ENCODE results near the gene LCN12.

DNA sequence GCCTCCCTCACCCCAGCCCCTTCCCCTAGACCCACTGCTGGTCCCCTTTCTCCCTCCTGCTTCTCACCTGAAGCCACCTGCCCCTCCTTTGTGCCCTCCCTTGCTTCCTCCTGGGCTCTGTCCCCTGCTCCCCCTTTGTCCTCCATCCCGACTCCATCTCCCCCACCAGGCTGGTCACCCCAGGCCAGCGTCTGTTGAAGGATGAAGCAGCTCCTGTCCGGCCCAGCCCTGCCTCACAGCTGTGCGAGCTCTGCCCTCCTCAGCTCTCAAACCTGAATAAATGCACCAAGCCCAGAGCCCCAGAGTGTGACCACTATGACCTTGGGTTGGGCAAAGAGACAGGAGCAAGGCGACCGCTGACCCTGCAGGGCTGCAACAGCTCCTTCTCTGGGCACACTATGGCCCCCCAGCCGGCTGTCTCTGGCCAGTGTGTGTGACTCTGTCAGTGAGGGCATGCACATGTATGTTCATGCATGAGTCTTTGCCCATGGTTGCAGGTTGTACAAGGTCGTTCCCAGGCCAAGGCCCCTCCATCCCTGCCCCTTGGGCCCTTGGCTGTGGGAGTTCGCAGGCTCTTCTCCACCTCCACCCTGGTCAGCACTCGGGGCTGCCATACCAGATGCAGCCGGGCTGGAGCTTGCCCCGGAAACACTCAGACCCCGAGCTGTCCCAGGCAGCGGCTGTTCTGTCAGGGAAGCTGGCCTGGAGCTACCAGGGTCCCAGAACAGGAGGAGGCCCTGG is 3.3 kb downstream of the LCN12 start:
- TF ChIP-seq POLR2A (IDR thresholded peaks at IDR 0.05), result no peak
- TF ChIP-seq, protein P1, sequence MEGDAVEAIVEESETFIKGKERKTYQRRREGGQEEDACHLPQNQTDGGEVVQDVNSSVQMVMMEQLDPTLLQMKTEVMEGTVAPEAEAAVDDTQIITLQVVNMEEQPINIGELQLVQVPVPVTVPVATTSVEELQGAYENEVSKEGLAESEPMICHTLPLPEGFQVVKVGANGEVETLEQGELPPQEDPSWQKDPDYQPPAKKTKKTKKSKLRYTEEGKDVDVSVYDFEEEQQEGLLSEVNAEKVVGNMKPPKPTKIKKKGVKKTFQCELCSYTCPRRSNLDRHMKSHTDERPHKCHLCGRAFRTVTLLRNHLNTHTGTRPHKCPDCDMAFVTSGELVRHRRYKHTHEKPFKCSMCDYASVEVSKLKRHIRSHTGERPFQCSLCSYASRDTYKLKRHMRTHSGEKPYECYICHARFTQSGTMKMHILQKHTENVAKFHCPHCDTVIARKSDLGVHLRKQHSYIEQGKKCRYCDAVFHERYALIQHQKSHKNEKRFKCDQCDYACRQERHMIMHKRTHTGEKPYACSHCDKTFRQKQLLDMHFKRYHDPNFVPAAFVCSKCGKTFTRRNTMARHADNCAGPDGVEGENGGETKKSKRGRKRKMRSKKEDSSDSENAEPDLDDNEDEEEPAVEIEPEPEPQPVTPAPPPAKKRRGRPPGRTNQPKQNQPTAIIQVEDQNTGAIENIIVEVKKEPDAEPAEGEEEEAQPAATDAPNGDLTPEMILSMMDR (IDR thresholded peaks at IDR 0.05), result no peak
